ENCODE data around the gene KCNT2.
"Not testable (repeated sequence)": the region's sequence is repeated elsewhere in the genome, so short reads cannot be mapped to it uniquely, and the experiment has no call there.

KCNT2 gene

DNA sequence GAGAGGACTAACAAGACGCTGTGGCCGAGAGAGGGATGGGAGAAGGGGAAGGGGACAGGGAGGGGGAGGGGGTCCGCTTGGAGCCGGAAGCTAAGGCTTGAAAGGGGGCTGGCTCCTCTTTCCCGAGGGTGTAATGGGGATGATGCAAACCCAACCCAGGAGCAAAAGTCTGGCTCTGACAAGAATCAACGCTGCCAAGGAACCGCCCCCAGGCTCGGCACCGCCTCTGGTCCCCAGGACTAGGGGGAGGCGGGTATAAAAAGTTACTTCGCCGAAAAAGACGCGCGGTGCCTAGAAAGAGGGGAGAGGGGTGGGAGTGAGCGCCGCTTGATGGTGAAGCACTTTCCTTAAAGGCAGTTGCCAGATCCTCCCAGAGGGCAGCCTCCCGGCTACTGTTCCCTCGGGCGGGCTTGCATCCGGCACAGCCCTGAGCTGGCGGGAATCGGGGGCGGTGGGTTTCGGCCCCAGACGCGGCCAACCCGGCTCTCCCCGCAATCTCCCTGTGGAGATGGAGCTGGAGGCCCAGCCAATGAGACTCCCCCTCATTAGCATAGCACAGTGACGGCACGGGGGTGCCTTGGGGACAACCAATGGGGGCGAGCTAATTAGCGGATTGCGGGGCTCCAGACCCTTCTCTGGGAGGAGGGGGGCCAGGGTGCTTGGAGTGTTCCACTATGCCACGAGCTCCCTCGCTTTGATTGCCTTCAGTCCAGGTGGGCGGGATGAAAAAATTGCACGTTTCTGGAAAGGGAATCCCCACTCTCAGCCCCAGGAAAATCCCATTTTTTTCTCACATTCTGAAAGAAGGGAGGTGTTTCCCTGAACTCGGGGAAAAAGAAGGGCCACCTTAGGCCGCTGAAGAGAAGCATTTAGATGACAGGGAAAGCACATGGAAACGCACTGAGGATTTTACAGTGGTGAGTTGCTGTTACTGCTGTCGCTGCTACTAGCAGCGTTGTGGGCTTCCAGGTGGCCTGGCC, at the start of gene KCNT2:
Gene KCNT2 (minus strand): TSS at position 51 of the 980 bp plus-strand sequence. CDS start 131 bp downstream, outside the sequence.
- DNase-seq = no peak

DNA sequence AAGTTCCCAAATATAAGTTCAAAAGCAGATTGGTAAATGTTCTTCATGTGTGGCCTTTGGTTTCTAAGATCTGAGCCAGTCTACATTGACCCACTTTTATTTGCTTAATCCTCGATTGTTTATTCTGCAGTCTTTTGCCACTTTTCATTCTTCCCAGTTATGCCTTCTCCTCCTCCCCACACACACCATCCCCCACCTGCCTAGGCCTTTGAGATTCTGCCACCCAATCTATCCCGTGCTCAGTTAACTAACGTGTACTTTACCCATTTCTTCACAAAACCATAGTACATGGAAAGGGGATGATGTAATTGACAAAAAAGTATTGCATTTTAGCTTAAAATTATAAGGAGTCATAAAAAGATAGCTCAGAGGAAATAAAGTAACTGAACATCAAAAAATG, 47.3 kb upstream of the KCNT2 start:
- no peak for DNase-seq

DNA sequence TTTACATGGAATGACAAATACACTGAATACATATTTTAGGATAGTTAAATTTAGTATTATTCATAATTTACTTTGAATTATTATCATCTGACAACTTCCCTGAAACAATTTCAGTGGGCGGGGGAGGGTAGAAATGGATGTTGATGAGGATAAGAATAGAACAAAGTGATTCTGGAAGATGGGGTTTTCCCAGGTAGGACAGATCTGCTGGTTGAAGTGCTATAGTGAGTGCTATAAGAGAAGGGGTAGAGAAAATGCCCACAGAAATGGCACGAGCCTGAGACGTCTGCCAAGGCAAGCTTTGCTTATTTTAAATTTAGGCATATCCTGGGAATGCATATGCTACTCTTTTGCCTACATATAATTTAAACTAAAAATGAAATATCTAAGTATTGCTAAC, 46.8 kb upstream of the KCNT2 start:
- DNase-seq = no peak

DNA sequence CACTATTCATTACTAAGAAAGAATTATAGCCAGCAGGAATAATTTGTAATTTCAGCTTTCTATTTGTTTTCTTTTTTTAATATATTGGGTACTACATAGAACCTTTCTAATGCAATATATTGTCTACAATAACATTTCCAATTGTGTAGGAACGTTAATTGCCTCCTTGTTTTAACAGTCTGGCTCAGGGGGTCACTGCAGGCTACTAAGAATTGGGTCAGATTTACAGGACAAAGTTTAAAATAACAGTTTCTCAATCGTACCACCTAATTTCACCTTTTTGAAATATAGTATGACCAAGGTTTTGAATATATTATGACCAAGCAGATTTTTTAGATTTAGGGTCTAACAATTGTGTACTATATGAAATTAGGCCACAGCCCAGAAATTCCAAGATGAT, 46.0 kb upstream of the KCNT2 start:
- no peak for DNase-seq

DNA sequence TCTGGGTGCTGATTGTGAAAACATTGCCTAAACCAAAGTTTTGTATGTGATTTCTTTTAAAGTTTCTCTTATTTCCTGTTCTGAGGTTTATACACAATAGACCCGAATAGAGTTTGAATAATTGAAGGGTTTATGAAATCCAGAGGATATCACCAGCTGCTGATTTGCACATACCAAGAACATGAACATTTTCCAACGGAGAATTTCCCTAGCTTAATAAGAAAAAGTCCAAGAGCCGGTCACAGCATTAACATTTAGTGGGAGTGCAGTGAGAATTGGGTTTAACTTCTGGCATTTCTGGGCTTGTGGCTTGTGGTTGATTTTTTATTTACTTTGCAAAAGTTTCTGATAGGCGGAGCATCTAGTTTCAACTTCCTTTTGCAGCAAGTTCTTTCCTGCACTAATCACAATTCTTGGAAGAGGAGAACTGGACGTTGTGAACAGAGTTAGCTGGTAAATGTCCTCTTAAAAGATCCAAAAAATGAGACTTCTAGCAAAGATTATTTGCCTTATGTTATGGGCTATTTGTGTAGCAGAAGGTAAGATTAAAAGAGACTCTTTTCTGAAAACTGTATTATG, 43.5 kb upstream of the KCNT2 start, which contains the start of gene CFH:
Gene CFH (plus strand): TSS at position 407 of the 579 bp plus-strand sequence. CDS start 75 bp downstream, at position 482.
- no peak for DNase-seq

DNA sequence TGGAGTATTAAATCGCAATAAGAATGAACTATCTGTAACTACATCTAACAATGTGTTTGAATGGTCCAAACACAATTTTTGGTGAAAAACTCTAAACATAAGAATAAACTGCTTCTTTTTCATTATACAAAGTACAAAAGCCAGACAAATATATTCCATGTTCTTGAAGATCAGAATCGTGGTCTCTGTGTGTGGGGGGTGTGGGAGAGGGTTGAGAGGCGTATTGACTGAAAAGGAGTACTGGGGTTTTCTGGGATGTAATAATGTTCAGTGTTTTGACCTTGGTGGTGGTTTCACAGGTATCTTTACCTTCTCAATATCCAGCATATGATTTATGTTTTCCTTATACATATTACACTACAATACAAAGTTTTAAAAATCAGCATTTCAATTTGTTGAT, 42.8 kb upstream of the KCNT2 start:
- DNase-seq = no peak

DNA sequence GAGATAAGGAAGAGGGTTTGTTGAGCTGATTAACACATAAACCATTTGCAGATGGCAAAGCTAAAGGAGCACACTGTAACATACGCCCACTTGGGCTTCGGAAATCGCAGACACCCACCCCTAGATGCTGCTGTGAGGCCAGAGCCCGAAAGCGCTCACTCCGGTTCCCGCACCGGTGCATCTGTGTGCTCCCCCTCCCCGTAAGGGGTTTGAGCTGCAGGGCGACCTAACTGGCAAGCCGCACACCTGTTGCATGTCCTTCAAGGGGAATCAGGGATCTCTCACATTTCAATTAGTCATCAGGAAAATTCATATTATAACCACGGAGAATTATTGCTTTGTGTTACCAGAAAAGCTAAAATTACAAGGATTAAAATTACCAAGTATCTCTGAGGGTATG, 42.2 kb upstream of the KCNT2 start:
- DNase-seq = no peak

DNA sequence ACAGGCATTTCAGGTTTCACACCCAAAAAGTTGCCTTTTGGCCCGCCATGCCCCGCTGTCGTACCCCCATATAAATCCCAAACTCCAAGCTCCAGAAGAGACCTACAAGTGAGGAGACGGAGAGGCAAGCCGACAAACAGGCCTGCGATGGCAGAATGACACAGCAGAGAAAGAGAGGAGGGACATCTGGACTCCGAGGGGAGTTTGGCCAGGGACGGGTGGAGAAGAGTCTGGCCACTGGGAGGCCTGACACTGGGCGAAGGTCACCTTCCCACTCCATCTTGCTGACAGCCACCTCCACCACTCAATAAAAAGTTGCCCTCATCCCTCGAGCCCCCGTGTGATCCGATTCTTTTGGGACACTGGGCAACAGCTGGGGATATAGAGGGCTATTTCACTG, 41.8 kb upstream of the KCNT2 start:
- DNase-seq = no peak

DNA sequence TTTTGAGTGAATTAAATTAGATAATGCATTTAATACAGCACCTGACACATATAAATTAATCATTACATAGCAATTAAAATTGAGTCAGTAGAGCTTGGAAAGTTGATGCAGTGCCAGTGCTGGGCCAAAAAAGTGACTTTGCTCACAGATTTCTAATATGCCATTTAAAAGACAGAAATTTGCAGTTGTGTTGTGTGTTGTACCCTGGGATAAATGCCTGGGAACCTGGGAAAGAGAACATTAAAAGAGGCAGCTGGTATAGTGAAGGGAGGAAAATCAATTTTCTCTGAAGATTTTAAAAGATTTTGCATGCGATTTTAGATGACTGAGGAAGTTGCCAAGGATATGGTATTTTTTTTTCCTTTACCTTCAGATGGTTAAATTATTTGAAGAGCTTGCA, 32.7 kb upstream of the KCNT2 start:
- DNase-seq = no peak

DNA sequence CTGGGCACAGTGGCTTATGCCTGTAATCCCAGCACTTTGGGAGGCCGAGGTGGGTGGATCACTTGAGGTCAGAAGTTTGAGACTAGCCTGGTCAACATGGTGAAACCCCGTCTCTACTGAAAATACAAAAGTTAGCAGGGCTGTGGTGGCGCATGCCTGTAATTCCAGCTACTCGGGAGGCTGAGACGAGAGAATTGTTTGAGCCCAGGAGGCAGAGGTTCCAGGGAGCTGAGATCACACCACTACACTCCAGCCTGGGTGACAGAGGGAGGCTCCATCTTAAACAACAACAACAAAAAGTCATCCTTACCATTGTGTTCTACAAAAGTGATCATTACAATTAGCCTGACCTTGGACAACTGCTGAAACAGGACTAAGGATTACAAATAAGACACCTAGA, 31.1 kb upstream of the KCNT2 start:
- DNase-seq = not testable (repeated sequence)

DNA sequence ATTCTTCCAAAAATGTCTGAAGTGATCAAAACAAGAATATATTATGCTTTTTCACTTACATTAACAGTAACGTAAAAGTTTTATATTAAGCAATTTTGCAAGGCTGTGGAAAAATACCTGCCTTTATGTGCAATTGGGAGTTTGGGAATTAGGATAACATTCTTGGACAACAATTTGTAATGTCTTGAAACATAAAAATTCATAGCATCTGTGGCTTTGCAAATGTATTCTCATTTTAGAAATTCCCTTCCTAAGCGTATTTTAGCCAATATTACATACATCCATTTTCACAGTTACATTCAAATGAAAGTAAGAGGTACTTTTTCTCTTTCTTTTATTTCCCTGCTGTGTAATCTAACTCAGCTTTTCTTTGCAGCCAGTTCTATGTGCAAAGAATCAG, 30.2 kb upstream of the KCNT2 start:
- no peak for DNase-seq

DNA sequence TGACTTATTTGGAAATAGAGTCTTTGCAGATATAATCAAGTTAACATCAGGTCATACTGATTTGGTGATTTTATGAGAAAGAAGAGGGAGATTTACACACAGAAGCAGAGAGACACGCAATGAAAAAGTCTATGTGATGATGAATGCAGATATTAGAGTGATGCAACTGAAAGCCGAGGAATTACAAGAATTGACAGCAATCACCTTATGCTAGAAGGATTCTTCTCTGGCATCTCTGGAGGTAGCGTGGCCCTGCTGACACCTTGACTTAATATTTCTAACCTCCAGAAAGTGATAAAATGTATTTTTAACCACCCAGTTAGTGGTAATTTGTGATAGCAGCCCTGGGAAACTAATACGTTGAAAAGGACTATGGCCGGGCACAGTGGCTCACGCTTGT, 29.4 kb upstream of the KCNT2 start:
- no peak for DNase-seq

DNA sequence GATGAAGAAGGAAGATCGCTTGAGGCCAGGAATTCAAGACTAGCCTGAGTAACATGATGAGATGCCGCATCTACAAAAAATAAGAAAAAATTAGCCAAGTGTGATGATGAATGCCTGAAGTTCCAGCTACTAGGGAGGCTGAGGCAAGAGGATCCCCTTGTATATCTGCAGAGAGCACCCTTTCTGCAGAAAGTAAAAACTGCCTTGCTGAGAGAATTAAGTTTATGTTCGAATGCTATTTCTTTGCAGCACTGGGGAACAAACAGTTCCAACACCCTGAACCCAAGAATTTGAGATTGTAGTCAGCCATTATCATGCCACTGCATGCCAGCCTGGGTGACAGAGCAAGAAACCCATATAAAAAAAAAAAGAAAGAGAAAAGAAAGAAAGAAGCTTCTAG, 20.6 kb upstream of the KCNT2 start:
- no peak for DNase-seq

DNA sequence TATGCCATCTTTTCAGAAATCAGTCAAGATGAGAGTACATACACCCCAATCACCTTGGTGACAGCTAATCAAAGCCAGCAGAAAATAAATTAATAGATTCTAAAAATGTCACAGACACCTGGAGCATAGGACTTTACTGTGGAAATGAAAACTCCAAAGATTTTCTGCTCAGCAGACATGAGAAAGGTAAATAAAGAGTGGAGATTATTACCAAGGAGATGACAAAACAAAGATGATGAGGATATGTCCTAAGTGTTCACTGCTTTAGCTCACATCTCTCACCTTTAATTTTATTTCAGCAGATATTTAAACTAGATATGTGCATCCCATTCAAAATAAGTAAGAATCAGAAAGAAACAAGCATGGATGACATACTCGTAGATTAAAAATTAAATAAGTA, 14.8 kb upstream of the KCNT2 start:
- no peak for DNase-seq

DNA sequence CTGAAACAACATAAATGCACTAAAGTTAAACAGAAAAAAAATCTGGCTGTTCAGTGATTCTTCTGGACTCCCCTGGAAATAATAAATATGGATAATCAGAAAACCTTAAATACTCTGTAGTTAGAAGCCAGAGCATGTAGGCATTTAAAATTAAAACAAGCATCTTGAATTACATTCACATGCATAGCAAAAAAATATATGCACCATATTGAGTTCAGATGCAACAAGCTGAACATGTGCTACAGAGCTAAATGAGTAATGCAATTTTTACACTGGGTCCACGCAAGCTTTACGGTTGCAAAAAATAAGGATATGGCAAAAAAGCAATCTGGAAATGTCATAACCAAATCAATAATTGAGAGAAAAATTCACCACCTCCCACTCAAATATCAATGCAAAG, 11.5 kb upstream of the KCNT2 start:
- DNase-seq = no peak

DNA sequence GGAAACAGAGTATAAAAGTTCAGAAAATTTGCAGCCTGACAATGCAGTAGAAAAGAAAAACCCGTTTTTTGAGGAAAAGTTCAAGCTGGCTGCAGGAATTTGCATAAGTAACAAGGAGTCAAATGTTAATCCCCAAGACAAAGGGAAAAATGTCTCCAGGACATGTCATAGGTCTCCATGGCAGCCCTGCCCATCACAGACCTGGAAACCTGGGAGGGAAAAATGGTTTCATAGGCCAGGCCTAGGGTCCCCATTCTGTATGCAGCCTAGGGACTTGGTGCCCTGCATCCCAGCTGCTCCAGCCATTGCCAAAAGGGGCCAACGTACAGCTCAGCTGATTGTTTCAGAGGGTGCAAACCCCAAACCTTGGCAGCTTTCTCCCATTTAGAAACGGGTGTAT, 3.6 kb upstream of the KCNT2 start:
- no peak for DNase-seq

DNA sequence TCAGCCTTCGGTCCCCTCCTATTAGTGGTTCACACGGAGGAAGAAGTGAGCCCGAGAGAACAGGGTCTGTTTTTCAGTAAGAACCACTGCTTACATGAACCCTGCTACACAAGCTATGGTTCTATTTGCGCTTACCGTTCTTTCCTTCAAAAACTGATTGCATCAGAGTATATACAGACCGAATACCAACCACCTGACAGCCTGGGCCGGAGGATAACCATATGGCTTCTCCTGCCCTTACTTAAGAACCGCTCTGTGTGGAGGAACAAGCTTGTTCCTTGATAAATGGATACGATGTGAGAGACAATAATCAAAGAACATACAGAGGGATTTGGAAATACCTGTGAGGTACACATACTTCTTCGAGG, 1.1 kb upstream of the KCNT2 start:
- DNase-seq = no peak

DNA sequence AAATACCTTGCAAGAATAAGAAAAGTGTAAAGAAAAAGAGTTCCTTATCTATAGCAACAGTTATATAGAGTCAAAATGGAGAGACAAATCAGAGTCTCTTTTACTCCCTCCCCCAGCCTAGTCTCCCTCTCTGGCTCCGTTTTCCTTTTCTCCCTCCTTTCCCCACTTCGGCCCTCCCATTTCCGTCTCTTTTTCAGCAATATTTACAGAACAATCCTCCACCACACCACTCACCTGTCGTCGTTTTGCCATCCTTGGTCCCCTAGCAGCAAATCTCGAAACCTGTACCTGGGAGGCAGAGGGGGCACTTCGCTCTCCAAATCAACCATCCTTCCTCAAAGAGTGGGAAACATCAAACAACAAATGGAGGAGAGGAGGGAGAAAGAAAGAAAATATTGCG, 259 bp downstream of the KCNT2 start:
- no peak for DNase-seq

DNA sequence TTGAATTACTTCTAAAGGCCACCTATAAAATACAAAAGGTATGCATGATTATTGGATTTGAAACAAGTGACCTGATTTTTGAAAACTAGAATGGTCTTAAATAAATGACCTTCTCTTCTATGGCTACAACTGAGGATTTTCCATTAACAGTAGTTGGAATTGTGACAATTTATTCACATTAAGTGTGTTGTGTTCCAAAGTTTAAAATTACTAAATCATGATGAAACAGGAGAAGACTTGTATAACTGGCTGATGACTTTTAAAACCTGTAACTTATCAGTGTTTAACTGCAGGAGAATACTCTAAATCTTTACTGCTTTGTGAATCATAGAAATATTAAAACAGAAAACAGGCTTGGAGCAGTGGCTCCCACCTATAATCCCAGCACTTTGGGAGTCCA, 4.6 kb downstream of the KCNT2 start:
- DNase-seq = no peak

DNA sequence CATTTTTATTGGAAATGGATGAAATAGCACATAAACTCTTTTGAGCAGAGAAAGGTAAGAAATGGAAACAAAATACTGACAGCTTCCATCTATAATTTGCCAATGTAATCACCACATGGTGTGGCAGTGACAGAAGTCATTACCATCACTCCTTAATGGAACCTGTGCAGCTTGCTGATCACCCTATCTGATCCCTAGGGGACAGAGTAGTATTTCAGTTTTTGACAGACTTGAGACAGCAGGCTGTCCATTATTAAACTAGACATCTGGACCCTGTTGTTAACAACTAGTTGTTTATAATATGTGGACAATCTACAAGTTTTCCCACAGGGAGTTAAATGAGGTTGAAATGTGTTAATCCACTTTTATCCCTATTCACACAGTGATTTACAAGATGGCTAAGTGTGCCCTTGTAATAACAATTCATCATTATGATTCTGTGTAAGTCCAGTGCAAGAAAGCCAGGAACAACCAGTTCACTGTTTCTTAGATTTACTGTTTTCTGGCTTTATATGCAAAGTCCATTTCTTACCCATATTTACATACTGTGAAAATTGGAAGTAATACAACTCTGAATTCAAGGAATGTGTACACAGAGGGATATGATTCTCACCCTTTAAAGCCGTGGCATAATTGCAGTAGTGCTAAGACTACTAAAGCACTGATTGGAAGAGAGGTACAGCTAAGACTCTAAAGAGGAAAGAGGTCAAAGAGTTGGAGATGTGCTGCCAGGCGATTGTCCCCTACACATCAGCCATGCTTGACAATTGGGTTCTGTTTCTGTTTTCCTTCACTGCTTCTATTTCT, 9.1 kb downstream of the KCNT2 start:
- no peak for DNase-seq

DNA sequence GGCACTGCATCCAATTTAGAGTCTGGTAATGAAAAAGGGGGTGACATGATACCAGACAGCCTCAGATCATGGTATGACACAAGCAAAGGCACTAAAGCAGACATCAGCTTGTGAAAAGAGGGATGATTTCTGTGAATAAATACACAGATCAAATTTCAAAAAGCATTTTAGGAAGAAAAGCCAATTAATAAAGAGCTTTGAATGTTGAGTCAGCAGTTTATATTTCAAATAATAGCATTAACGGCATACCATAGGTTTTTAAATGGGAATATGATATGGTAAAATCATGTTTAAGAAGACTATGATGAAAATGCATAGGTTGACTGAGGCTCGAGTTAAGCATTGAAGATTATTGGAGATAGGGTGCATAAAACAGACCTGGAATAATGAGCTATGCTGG, 13.5 kb downstream of the KCNT2 start:
- no peak for DNase-seq

DNA sequence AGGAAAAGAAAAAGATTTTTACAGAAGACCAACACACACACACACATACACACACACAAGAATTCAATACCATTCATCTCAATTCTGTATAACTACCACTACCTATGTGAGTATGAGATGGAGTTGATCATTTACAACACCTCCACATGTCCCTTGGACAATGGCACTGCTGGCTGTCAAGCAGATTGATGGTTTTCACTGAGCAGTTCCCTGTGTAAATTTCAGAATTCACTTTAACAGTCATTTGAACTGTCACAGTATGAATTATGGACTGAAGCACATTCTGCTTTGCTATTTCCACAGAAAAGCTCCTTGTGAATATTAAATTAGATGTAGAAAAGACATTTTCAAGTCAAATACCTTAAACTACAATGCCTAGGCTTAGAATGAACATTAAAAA, 14.3 kb downstream of the KCNT2 start:
- DNase-seq = no peak

DNA sequence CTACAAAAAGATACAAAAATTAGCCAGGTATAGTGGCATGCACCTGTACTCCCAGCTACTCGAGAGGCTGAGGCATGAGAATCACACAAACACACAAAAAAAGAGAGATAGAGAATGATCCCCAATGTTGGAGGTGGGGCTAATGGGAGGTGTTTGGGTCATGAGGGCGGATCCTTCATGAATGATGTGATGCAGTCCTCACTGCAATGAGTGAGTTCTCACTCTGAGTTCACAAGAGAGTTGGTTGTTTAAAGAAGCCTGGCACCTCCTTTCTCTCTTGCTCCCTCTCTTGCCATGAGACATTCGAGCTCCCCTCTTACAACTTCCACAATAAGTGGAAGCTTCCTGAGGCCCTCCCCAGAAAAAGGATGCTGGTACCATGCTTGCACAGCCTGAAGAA, 17.3 kb downstream of the KCNT2 start:
- DNase-seq = no peak

Measured in stimulated activated CD4-positive, alpha-beta T cell treated with anti-CD3 and anti-CD28 coated beads, Interleukin-4, amount 100 ng/mL, for 4 hours (primary cell).